Activated B cell treated with CpG ODN at 0.5 μM for 24 hours (primary cell): Measurements from ENCODE around the gene DDX59. TPM values are rescaled to one million over a fixed set of nuclear protein-coding genes. Genes with fewer than 3 reads are reported as not detected.

Experiments
- ATAC-seq: fragments of 200-7000 bp; cut with Tn5 transposase; one replicate; pipeline ENCODE4 v1.10.0; 2021; ENCODE audit warnings: low read depth, mild to moderate bottlenecking, moderate library complexity
- CTCF ChIA-PET: fragments of 350-600 bp; sonication (Branson Sonifier 250); formaldehyde crosslinking; loops from one replicate; lab custom pipeline; 2021; ENCODE audit warnings: antibody characterized with exemption; lab: Charles Lee
- POLR2A ChIA-PET: fragments of 350-600 bp; sonication (Branson Sonifier 250); formaldehyde crosslinking; loops from one replicate; lab custom pipeline; 2021; ENCODE audit warnings: antibody characterized with exemption; lab: Charles Lee
- DNase-seq: peaks from one replicate; pipeline ENCODE4 v3.0.0; 2022
- H3K27ac Mint-ChIP-seq: one replicate; pipeline ENCODE4 v1.8.0; 2020; ENCODE audit warnings: mixed read lengths
- H3K27me3 Mint-ChIP-seq: one replicate; pipeline ENCODE4 v1.8.0; 2021; ENCODE audit warnings: mixed read lengths
- H3K36me3 Mint-ChIP-seq: one replicate; pipeline ENCODE4 v1.8.0; 2021; ENCODE audit warnings: low read depth, mixed read lengths
- H3K4me1 Mint-ChIP-seq: one replicate; pipeline ENCODE4 v1.8.0; 2021; ENCODE audit warnings: mixed read lengths
- H3K4me3 Mint-ChIP-seq: one replicate; pipeline ENCODE4 v1.8.0; 2020; ENCODE audit warnings: mild to moderate bottlenecking, mixed read lengths
- H3K9me3 Mint-ChIP-seq: one replicate; pipeline ENCODE4 v1.8.0; 2020; ENCODE audit warnings: mixed read lengths
- intact Hi-C: fragments of 100-400 bp; cut with micrococcal nuclease; formaldehyde crosslinking; loops from one replicate; pipeline ENCODE4 v1.15.1; 2024
- total RNA-seq: library from RNA; stranded (reverse); gene quantifications from 2 replicates; pipeline ENCODE4 v1.2.3, GENCODE V29; 2022
- TF ChIP-seq, protein P1 (sequence below): fragments of 200-600 bp; IDR thresholded peaks from one replicate; pipeline ENCODE4 v1.8.0; 2022; ENCODE audit warnings: antibody characterized with exemption, mild to moderate bottlenecking

DDX59 gene
- total RNA-seq, 1 donor from 2014 or later: 27.6 TPM

GRCh38 chr1:200665861-200666260, 3.8 kb downstream of the DDX59 start:
- ChIA-PET POLR2A (interaction anchor here (0.7 kb wide), 1 partner anchor 12 kb away, joined by 5 read pairs; no protein-coding TSS in a partner anchor), CTCF (interaction anchor here (1.0 kb wide), 1 partner anchor 17 kb away, joined by 3 read pairs; no protein-coding TSS in a partner anchor)
- intact Hi-C loops: no loop called here
- no peaks in the 10 kb centered on the region for H3K9me3 Mint-ChIP-seq
- DNase-seq (no peak), ATAC-seq (no peak)
- peak overlapping the region; percentile 21 for H3K27ac Mint-ChIP-seq
- no peak overlapping the region for H3K4me3 Mint-ChIP-seq
- H3K4me1 Mint-ChIP-seq: peaks cover 39% of the 10 kb centered on the region
- H3K36me3 Mint-ChIP-seq: peaks cover 56% of the 10 kb centered on the region
- TF ChIP-seq, protein P1, sequence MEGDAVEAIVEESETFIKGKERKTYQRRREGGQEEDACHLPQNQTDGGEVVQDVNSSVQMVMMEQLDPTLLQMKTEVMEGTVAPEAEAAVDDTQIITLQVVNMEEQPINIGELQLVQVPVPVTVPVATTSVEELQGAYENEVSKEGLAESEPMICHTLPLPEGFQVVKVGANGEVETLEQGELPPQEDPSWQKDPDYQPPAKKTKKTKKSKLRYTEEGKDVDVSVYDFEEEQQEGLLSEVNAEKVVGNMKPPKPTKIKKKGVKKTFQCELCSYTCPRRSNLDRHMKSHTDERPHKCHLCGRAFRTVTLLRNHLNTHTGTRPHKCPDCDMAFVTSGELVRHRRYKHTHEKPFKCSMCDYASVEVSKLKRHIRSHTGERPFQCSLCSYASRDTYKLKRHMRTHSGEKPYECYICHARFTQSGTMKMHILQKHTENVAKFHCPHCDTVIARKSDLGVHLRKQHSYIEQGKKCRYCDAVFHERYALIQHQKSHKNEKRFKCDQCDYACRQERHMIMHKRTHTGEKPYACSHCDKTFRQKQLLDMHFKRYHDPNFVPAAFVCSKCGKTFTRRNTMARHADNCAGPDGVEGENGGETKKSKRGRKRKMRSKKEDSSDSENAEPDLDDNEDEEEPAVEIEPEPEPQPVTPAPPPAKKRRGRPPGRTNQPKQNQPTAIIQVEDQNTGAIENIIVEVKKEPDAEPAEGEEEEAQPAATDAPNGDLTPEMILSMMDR: no peak
- H3K27me3 Mint-ChIP-seq: no peaks in the 10 kb centered on the region

GRCh38 chr1:200660719-200661118, 9.0 kb downstream of the DDX59 start:
- Mint-ChIP-seq H3K4me1 (peaks cover 18% of the 10 kb centered on the region), H3K9me3 (no peaks in the 10 kb centered on the region), H3K4me3 (no peak overlapping the region), H3K27ac (no peak overlapping the region), H3K27me3 (no peaks in the 10 kb centered on the region), H3K36me3 (peaks cover 84% of the 10 kb centered on the region)
- ATAC-seq (no peak), DNase-seq (no peak)
- intact Hi-C loops: no loop called here
- ChIA-PET POLR2A (no interaction called here), CTCF (no interaction called here)
- TF ChIP-seq, protein P1: no peak

DNA sequence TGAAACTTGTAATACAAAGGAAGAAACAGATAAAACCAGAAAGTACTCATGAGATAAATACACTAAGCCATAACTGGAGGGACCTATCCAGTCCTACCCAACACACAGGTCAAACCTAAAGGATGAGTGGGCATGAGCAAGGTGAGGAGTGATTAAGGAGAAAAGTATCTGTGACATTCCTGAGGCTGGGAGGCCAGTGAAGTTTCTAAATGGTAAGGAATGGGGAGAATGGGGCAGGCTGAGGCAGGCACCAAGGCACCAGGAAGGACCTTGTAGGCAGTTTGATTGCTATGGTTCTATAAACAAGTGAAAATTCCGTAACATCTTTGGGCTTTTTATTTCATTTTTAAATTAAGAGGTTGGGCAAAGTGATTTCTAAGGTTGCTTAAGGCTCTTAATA, 10.4 kb downstream of the DDX59 start:
- CTCF ChIA-PET: no interaction called here
- Mint-ChIP-seq H3K27ac (no peak overlapping the region), H3K4me1 (peaks cover 26% of the 10 kb centered on the region), H3K4me3 (no peak overlapping the region), H3K36me3 (peaks cover 87% of the 10 kb centered on the region), H3K27me3 (no peaks in the 10 kb centered on the region), H3K9me3 (no peaks in the 10 kb centered on the region)
- POLR2A ChIA-PET: interaction anchor here (1.5 kb wide), 1 partner anchor 11 kb away, joined by 6 read pairs; the partner anchor contains the start of gene DDX59
- ATAC-seq (no peak), DNase-seq (no peak)
- TF ChIP-seq, protein P1: no peak
- intact Hi-C loops: no loop called here

DNA sequence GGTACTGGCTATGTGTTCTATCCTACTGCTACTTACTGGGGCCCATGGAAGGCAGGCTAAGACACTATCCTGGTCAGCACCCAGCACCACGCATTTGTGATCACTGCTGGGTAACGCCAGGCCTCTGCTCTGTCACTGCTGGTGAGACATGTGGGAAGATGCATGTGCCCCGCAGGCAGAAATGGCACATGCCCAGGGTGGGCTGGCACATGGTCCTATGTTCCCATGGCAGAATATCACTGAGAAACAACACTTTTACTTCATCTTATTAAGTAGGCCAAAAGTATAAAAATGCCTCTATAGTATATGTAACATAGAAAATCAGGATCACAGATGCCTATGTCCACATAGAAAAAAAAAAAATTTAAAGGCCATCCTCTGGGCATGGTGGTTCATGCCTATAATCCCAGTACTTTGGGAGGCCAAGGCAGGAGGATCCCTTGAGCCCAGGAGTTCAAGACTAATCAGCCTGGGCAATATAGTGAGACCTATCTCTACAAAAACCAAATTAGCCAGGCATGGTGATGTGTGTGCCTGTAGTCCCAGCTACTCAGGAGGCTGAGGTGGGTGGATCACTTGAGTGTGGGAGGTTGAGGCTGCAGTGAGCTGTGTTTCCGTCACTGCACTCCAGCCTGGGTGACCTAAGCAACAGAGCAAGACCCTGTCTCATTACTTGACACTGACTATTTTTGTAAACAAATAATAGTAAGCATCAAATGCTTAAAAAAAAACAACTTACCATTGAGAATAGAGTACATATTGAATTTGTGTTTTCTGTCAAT, 11.5 kb downstream of the DDX59 start:
- CTCF ChIA-PET: no interaction called here
- no peak for ATAC-seq
- no peak for DNase-seq
- Mint-ChIP-seq H3K9me3 (no peaks in the 10 kb centered on the region), H3K27ac (no peak overlapping the region), H3K36me3 (peaks cover 87% of the 10 kb centered on the region), H3K4me3 (no peak overlapping the region), H3K27me3 (no peaks in the 10 kb centered on the region), H3K4me1 (peaks cover 27% of the 10 kb centered on the region)
- intact Hi-C loops: no loop called here
- POLR2A ChIA-PET: interaction anchor here (1.5 kb wide), 1 partner anchor 12 kb away, joined by 6 read pairs; the partner anchor contains the start of gene DDX59
- TF ChIP-seq, protein P1: no peak

DNA sequence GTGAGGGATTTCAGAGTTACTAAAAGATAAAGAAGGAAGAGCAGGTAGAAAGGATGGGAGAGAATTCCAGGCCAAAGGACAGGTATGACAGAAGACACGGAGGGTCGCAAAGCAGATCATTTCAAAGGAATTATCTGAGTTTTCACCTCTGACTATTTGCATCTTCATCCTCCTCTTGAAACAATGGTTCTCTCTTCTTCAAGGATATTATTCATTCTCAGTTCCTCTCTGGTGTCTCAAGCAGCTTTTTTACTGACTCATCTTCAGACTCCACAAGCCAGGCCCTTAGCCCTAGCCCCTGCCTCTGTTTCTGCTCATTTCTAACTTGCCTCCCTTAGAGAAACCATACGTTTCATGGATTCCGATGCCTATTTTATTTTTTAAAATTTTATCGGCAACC, 15.0 kb downstream of the DDX59 start:
- Mint-ChIP-seq H3K4me1 (peaks cover 26% of the 10 kb centered on the region), H3K36me3 (peaks cover 70% of the 10 kb centered on the region), H3K9me3 (no peaks in the 10 kb centered on the region), H3K4me3 (no peak overlapping the region), H3K27me3 (no peaks in the 10 kb centered on the region), H3K27ac (peak overlapping the region; percentile 54)
- TF ChIP-seq, protein P1: no peak
- ChIA-PET CTCF (no interaction called here), POLR2A (no interaction called here)
- intact Hi-C loops: no loop called here
- DNase-seq (no peak), ATAC-seq (peak; percentile 90)
